Fibroblast of skin of right biceps (primary cell): ENCODE measurements around the gene SAA4.
"Not testable (repeated sequence)": the region's sequence is repeated elsewhere in the genome, so short reads cannot be mapped to it uniquely, and the experiment has no call there.

Source experiments
- DNase-seq: peaks from one replicate; pipeline ENCODE4 v3.0.0-alpha.2; 2013

The SAA4 gene, protein sequence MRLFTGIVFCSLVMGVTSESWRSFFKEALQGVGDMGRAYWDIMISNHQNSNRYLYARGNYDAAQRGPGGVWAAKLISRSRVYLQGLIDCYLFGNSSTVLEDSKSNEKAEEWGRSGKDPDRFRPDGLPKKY

DNA sequence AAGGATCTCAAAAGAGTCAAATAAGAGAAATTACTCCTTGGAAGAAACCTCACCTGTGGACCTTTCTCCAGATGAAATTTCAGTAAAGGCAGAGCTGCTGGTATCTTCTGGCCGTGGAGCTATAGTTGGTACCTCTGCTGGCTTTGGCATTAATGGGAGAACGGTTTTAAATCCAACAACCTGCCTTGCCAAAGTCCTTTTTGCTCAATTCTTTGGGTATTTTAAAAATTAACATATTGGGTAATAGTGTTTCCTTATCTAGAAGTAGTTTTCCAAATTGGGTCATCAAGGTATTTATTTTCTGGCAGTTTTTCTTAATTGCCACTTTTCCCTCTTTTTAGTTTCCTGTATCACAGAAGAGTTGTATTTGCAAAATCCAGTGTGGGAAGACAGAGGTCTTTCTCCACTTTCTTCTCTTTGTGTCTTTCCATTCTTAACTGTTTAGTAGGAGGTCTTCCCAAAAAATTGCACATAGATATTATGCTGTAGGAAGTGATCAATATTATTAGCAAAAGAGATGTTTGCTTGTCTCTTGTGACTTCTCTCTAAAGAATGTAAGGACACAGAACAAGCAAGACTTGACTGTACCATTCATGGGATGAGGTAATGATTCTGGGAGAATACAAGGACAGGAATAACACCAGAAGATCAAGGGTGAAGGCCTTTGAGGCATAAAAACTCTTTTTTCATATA is at the start of gene SAA4:
SAA4 (minus strand) TSS at position 139 of the 693 bp plus-strand sequence. CDS start 876 bp downstream, outside the sequence.
- DNase-seq = no peak

DNA sequence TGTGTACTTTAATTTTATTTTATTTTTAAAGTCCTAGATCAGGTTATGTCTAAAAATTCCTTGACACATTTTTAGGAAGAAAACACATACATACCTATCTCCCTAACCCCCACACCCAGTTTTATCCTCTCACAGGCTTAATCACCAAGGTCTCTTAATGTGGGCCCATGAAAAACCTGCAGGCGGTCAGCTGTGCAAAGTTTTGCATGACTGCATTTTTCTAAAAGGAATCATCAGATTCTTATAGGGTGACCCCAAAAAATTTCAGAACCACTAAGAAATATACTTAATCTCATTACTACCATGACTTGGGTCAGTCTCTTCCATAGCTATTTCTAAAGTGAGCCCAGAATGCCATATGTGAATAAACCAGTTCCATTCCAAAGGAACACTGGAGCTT is 49.2 kb upstream of the SAA4 start:
- no peak for DNase-seq

DNA sequence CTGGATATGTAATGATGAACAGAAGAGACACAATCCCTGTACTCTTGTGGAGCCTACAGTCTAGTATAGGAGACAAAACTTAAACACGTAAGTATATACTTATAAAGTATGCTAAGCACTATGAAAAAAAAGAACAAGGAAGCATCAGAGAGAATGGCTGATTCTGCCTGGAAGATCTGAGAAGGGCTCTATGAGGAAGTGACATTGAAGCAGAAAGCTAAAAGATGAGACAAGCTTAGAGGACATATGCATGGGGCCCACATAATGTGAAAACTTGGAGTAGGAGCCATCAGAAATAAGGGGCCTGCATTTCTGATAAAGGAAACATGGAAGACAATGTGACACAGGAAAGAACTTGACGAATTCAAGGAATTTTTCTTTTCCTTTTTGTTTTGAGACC is 46.0 kb upstream of the SAA4 start:
- DNase-seq = no peak

DNA sequence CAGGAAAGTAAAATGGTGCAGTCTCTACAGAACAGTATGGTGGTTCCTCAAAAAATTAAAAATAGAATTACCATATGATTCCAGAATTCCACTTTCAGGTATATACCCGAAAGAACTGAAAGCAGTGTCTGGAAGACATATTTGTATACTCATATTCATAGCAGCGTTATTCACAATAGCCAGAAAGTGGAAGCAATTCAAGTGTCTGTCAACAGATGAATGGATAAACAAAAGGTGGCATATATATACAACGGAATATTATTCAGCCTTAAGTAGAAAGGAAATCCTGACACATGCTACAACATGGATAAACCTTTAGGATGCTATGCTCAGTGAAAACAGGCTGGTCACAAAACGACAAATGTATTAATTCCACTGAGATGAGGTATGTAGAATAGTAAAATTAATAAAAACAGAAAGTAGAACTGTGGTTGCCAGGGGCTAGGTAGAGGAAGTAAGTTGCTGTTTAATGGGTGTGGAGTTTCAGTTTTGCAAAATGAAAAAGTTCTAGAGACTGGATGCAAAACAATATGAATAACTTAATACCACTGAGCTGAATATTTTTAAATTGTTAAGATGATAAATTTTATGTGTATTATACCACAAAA is 43.9 kb upstream of the SAA4 start:
- DNase-seq = no peak

DNA sequence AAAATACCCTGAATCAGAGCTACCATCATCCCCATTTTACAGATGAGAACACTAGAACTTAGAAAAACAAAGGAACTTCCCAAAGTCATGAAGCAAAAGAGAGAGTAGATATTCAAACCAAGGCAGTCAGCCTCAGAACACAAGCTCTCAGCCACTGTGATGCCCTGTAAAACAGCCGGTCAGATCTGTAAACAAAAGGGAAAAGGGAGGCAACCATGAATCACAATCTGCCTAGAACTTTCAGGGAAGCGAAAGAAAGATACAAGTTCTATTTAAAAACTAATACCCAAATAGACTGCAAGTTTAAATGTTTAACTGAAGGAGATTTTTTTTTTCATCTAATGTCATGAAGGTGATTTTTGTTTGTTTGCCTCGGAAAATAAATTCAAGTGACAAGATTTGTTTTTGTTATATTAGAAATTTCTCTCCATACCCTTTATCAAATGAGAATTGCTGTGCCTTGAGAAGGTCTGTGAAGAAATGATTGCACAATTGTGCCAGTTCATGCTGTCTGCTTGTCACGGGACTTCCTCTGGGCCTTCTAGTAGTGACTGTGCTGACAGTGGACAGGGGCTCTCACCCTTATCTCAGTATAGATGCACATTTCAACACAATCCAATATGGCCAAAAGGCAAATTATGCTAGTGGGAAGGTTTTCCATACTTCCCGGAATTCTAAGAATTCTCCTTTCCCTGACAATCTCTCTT is 41.1 kb upstream of the SAA4 start:
- no peak for DNase-seq

DNA sequence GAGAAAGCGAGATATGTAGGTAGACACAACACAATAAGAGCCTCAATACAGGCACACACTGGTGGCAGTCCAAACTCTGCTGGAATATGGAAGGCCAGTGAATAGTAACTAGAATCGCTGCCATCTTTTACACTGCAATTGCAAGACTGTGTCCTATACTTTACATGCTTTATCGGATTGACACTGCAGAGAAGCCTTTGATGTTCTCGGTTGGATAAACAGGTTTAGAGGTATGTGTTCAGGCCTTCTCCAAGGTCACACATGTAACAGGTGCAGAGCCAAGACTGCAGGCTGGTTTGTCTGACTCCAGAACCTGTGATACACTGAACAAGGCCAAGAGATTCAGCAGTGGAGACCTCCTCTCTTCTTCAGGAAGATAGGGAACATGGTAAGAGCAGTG is 34.6 kb upstream of the SAA4 start:
- DNase-seq = no peak

DNA sequence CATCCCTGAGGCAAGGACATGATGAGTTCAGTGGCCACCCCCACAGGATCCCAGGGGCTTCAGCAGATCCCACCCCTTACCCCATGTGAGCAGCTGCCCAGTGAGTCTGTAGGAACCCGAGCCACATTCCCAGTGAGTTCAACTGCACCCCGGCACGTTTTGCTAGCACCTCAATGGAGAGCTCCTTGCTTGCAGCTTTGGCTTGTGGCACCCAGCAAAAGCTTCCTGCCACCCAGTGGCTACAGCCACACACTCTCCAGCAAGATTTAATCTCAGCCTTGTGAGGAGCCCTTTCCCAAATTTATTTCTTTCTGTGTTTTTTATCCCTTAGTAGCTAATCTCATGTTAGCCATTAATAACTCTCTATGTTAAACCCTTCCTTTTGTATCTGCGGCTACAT is 33.5 kb upstream of the SAA4 start:
- DNase-seq = no peak

DNA sequence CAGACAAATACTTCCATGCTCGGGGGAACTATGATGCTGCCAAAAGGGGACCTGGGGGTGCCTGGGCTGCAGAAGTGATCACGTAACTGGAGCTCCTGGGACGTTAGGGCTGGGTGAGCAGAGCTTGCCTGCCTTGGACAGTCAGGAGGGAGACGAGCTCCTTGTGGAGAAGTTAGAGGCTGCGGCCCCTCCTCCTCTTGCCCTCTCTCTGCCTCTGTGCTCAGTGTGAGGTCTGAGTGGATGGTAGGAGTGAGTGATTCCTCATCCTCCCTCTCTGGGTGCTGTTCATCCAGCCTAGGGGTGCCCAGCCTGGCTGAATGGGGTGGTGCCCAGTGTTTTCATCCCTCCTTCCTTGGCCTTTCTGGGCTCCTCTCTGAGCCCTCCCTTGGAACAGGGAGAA is 32.6 kb upstream of the SAA4 start:
- not testable (repeated sequence) for DNase-seq

DNA sequence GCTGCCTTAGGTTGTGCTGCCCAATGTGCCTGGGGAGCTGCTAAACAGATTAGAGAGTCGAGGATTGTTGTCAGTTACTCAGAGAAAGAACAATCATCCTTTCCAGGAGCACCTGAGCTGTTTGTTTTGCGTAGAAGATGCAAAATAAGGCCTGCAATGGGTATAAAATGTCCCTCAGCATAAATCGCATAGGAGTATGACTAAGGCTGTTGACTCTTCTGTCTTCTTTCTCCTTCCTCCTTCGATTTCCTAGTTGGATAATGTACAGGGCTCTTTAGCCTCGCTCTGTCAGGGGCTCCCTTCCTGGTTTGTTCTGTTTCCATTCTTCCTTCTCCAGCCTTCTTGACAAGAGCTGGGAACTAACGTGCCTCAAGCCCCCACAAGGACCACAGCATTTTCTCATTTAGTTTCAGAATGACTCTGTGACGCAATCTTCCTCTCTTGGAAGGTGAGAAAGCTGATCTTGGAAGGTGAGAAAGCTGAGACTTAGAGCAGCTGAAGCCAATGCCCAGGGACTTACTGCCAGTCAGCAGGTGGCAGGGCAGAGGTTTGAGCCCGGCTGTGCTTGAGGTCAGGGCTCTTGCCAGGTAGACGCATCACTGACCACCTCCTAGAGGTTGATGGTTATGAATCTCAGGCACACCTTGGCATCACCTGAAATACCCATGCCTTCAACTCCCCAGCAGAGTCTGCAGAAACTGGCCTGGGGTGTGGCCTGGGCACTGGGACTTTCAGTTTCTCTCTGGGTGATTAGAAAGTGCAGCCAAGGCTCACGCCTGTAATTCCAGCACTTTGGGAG is 30.9 kb upstream of the SAA4 start:
- DNase-seq = not testable (repeated sequence)

DNA sequence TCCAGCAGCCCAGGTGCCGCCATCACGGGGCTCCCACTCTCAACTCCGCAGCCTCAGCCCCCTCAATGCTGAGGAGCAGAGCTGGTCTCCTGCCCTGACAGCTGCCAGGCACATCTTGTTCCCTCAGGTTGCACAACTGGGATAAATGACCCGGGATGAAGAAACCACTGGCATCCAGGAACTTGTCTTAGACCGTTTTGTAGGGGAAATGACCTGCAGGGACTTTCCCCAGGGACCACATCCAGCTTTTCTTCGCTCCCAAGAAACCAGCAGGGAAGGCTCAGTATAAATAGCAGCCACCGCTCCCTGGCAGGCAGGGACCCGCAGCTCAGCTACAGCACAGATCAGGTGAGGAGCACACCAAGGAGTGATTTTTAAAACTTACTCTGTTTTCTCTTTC is 29.3 kb upstream of the SAA4 start, which contains the start of gene SAA1:
SAA1 (plus strand) TSS at position 316 of the 400 bp plus-strand sequence. CDS start 624 bp downstream, outside the sequence.
- DNase-seq = no peak

DNA sequence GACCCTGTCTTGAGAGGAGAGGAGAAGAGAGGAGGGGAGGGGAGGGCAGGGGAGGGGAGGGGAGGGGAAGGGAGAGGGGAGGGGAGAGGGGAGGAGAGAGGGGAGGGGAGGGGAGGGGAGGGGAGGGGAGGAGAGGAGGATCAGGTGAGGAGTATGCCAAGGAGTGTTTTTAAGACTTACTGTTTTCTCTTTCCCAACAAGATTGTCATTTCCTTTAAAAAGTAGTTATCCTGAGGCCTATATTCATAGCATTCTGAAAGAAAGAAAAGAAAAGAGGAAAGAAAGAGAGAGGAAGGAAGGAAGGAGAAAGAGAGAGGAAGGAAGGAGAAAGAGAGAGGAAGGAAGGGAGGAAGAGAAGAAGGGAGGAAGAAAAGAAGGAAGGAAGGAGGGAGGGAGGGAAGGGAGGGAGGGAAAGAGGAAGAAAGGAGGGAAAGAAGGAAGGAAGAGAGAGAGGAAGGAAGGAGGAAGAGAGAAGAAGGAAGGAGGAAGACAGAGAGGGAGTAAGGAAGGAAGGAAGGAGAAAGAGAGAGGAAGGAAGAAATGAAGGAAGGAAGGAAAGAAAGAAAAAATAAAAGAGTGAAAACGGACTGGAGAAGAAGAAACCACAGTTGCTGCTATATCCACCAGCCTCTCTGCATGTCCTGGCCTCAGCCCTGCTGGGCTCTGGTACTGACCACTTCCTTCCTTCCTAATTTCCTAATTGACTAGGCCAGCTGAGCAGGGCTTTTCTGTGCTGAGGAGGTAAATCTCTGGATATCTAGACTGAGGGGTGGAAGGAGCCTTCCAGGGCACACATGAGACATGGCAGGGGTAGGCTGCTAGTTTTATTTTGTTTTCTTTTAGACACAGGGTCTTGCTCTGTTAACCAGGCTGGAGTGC is 28.3 kb upstream of the SAA4 start:
- no peak for DNase-seq

DNA sequence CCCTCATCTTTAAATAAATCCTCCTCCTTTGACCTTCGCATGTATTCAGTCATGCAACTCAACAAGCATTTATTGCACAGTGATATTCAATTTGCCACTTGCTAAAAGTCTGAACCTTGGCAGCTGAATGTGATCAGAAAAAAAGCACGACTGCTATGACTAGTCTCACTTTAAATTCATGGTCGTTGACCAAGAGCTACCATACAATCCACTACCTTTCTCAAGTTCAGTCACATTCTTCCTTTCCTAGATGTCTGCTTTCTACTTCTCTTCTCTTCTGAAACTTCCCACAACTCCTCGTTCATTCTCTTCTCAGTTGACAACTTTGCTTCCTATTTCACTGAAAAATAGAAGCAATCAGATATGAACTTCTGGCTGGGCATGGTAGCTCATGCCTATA is 27.4 kb upstream of the SAA4 start:
- DNase-seq = no peak

DNA sequence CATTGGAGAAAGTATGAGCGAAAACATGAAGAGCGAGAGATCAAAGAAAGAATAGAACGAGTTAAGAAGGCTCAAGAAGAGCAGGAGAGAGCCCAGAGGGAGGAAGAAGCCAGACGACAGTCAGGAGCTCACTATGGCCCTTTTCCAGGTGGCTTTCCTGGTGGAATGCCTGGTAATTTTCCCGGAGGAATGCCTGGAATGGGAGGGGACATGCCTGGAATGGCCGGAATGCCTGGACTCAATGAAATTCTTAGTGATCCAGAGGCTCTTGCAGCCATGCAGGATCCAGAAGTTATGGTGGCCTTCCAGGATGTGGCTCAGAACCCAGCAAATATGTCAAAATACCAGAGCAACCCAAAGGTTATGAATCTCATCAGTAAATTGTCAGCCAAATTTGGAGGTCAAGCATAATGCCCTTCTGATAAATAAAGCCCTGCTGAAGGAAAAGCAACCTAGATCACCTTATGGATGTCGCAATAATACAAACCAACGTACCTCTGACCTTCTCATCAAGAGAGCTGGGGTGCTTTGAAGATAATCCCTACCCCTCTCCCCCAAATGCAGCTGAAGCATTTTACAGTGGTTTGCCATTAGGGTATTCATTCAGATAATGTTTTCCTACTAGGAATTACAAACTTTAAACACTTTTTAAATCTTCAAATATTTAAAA is 26.2 kb upstream of the SAA4 start:
- peak; percentile 42 for DNase-seq

DNA sequence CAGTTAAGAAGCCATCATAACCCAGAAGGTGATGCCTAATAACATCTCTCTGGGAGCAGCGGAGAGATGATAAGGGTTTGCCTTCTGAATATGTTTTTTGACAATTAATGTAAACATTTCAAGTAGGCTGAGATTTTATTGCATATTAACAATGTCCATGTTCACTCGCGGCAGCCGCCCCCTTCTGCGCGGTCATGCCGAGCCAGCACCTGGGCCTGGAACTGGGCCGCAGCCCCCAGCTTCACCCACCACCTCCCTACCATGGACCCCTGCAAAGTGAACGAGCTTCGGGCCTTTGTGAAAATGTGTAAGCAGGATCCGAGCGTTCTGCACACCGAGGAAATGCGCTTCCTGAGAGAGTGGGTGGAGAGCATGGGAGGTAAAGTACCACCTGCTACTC is 25.1 kb upstream of the SAA4 start:
- DNase-seq = no peak

DNA sequence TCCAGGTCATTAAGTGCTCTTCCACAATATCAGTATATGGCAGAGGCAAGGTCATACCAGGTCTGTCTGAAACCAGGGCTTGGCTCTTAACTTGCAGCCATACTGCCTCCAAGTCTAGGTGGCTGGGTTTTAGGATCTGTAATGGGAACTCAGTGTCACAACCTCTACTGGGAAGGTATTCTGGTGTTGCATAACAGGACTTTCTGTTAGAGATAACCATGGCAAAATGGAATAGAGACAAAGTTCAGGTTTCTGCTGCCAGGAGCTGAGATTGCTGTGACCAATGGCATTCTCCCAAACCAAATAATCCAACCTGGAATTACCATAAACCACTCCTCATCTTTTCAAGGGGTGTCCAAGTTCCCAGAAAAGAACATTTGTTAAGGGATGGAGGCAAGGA is 22.7 kb upstream of the SAA4 start:
- no peak for DNase-seq

DNA sequence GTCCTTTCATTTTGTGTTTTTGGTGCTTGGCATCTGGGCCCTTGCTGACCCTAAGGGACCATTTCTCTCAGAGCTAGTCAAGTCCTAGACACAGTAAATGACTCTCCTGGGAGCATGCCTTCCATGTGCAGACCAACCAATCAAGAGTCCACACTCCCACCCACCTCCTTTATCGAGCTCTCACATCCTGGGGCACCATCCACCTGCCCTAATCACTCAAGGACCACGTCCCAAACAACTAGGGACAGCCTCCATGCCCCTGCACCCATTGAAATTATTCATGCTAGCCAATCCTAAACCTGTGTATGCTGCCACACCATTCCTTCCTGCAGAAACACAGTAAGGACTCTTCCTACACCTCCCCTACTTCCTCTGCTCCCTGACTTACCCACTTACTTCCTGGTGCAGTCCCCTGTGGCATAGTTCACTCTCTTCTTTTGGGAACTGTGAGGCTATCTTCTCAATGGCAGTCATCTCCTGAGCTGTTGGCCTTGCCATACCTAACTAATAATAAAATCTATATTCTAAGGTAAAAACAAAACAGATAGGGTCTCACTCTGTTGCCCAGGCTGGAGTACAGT is 18.3 kb upstream of the SAA4 start:
- no peak for DNase-seq

DNA sequence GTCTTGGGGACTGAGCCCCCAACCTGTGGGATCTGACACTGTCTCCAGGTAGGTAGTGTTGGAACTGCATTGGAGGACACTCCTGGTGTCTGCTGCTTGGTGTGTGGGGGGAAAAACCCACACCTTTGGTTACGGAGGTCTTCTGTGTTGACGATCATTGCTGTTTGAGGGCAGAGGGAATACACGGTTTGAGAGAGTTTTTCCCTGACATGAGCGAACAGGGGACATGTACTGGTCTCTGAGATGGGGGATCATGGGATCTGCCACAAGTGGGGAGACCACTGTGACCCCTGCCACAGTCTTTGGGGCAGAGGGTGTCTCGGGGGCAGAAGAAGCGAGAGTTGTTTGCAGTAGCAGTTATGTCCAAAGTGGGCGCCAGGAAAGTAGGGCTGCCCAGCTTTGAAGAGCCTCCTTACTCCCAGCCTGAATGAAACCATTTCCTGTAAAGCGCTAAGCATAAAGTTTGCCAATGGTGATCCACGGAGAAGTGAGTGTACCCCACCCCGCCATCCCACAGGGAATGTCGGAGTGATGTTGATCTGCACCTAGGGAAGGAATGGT is 17.3 kb upstream of the SAA4 start:
- no peak for DNase-seq

DNA sequence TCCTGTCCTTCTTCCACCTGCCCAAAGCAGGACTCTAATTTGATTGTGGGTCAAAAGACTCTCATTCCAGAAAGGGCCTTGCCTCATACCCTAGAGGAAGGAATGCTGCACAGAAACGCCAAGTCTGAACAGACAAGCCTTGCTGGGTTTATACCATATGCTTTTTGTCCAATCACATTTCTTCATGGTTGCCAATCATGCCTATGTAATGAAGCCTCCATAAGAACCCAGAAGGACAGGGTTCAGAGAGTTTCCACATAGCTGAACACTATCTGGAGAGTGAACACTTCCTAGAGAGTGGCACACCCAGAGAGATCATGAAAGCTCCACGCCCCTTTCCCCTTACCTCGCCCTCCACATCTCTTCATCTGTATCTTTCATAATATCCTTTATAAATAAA is 16.6 kb upstream of the SAA4 start:
- no peak for DNase-seq

DNA sequence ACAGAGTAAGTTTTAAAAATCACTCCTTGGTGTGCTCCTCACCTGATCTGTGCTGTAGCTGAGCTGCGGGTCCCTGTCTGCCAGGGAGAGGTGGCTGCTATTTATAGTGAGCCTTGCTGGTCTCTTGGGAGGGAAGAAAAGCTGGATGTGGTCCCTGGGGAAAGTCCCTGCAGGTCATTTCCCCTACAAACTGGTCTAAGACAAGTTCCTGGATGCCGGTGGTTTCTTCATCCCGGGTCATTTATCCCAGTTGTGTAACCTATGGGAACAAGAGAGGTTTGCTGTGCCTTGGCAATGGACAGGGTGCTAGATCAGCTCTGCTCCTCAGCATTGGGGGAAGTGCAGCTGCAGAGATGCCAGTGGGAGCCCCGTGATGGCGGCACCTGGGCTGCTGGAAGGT is 12.0 kb upstream of the SAA4 start, which contains the start of gene SAA2:
SAA2 (minus strand) TSS at position 108 of the 400 bp plus-strand sequence. CDS start 657 bp downstream, outside the sequence.
- no peak for DNase-seq

DNA sequence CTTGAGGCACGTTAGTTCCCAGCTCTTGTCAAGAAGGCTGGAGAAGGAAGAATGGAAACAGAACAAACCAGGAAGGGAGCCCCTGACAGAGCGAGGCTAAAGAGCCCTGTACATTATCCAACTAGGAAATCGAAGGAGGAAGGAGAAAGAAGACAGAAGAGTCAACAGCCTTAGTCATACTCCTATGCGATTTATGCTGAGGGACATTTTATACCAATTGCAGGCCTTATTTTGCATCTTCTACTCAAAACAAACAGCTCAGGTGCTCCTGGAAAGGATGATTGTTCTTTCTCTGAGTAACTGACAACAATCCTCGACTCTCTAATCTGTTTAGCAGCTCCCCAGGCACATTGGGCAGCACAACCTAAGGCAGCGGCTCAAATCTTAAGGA is 10.6 kb upstream of the SAA4 start:
- DNase-seq = not testable (repeated sequence)
